ENCODE measurements around the gene SCYGR3. TPM values are rescaled to one million over a fixed set of nuclear protein-coding genes. Genes with fewer than 3 reads are reported as not detected.
A peak's percentile ranks its signal among the peaks of the same experiment; 100 is the strongest.

SCYGR3 gene
- total and polyA plus RNA-seq, 2 experiments from 2014 or later: not detected

DNA sequence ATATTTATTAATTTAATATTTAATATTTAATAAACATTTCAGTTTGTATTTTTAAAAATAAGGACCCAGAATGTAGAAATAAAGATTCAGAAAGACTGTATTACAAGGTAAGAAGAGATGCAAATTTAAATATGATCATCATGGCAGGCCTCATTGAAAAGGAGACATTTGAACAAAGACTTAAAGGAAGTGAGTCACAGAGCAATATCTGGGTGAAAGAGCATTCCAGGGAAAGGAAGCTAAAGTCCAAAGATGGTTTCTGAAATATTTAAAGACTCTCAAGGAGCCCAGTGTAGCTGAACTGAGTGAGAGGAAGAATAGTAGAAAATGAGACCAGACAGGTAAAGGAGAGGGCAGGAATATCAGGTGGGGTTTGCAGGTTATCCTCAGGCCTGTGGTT is 8.6 kb upstream of the SCYGR3 start:
- Histone ChIP-seq H3K27me3 (ENCODE audit: insufficient read depth) (no peaks in the 10 kb centered on the region), H3K9me2 (ENCODE audit: insufficient read depth) (no peaks in the 10 kb centered on the region), H3K4me1 (ENCODE audit: insufficient read depth) (no peaks in the 10 kb centered on the region), H4K20me1 (replicated peaks; ENCODE audit: insufficient read depth) (no peaks in the 10 kb centered on the region), H3K79me2 (replicated peaks; ENCODE audit: insufficient read depth) (no peaks in the 10 kb centered on the region), H3F3A (replicated peaks; ENCODE audit: low read depth) (no peaks in the 10 kb centered on the region), H2AFZ (no peak overlapping the region), H3K27ac (ENCODE audit: low read depth) (no peak overlapping the region), H3K36me3 (ENCODE audit: insufficient read depth) (no peaks in the 10 kb centered on the region), H3K4me2 (no peak overlapping the region), H3K4me3 (no peak overlapping the region)
- no peaks in the 10 kb centered on the region for H3K36me3 Mint-ChIP-seq (ENCODE audit: low read depth)
- peaks cover 4% of the 10 kb centered on the region for H3K4me1 Mint-ChIP-seq
- H3K27ac Mint-ChIP-seq: no peak overlapping the region
- no peaks in the 10 kb centered on the region for H3K9me3 Mint-ChIP-seq
- H3K4me3 Mint-ChIP-seq: no peak overlapping the region
- TF ChIP-seq, protein P1, sequence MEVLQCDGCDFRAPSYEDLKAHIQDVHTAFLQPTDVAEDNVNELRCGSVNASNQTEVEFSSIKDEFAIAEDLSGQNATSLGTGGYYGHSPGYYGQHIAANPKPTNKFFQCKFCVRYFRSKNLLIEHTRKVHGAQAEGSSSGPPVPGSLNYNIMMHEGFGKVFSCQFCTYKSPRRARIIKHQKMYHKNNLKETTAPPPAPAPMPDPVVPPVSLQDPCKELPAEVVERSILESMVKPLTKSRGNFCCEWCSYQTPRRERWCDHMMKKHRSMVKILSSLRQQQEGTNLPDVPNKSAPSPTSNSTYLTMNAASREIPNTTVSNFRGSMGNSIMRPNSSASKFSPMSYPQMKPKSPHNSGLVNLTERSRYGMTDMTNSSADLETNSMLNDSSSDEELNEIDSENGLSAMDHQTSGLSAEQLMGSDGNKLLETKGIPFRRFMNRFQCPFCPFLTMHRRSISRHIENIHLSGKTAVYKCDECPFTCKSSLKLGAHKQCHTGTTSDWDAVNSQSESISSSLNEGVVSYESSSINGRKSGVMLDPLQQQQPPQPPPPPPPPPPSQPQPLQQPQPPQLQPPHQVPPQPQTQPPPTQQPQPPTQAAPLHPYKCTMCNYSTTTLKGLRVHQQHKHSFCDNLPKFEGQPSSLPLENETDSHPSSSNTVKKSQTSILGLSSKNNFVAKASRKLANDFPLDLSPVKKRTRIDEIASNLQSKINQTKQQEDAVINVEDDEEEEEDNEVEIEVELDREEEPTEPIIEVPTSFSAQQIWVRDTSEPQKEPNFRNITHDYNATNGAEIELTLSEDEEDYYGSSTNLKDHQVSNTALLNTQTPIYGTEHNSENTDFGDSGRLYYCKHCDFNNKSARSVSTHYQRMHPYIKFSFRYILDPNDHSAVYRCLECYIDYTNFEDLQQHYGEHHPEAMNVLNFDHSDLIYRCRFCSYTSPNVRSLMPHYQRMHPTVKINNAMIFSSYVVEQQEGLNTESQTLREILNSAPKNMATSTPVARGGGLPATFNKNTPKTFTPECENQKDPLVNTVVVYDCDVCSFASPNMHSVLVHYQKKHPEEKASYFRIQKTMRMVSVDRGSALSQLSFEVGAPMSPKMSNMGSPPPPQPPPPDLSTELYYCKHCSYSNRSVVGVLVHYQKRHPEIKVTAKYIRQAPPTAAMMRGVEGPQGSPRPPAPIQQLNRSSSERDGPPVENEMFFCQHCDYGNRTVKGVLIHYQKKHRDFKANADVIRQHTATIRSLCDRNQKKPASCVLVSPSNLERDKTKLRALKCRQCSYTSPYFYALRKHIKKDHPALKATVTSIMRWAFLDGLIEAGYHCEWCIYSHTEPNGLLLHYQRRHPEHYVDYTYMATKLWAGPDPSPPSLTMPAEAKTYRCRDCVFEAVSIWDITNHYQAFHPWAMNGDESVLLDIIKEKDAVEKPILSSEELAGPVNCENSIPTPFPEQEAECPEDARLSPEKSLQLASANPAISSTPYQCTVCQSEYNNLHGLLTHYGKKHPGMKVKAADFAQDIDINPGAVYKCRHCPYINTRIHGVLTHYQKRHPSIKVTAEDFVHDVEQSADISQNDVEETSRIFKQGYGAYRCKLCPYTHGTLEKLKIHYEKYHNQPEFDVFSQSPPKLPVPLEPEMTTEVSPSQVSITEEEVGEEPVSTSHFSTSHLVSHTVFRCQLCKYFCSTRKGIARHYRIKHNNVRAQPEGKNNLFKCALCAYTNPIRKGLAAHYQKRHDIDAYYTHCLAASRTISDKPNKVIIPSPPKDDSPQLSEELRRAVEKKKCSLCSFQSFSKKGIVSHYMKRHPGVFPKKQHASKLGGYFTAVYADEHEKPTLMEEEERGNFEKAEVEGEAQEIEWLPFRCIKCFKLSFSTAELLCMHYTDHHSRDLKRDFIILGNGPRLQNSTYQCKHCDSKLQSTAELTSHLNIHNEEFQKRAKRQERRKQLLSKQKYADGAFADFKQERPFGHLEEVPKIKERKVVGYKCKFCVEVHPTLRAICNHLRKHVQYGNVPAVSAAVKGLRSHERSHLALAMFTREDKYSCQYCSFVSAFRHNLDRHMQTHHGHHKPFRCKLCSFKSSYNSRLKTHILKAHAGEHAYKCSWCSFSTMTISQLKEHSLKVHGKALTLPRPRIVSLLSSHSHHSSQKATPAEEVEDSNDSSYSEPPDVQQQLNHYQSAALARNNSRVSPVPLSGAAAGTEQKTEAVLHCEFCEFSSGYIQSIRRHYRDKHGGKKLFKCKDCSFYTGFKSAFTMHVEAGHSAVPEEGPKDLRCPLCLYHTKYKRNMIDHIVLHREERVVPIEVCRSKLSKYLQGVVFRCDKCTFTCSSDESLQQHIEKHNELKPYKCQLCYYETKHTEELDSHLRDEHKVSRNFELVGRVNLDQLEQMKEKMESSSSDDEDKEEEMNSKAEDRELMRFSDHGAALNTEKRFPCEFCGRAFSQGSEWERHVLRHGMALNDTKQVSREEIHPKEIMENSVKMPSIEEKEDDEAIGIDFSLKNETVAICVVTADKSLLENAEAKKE (CRISPR knock-in tag; IDR thresholded peaks at IDR 0.05): no peak
- TF ChIP-seq, protein P2, sequence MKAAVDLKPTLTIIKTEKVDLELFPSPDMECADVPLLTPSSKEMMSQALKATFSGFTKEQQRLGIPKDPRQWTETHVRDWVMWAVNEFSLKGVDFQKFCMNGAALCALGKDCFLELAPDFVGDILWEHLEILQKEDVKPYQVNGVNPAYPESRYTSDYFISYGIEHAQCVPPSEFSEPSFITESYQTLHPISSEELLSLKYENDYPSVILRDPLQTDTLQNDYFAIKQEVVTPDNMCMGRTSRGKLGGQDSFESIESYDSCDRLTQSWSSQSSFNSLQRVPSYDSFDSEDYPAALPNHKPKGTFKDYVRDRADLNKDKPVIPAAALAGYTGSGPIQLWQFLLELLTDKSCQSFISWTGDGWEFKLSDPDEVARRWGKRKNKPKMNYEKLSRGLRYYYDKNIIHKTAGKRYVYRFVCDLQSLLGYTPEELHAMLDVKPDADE (IDR thresholded peaks at IDR 0.05): no peak
- DNase-seq (ENCODE audit: low spot score): no peak
- no peak for ATAC-seq
- peaks cover 2% of the 10 kb centered on the region for H3K27me3 Mint-ChIP-seq (ENCODE audit: insufficient read depth, low read depth, poor library complexity)

DNA sequence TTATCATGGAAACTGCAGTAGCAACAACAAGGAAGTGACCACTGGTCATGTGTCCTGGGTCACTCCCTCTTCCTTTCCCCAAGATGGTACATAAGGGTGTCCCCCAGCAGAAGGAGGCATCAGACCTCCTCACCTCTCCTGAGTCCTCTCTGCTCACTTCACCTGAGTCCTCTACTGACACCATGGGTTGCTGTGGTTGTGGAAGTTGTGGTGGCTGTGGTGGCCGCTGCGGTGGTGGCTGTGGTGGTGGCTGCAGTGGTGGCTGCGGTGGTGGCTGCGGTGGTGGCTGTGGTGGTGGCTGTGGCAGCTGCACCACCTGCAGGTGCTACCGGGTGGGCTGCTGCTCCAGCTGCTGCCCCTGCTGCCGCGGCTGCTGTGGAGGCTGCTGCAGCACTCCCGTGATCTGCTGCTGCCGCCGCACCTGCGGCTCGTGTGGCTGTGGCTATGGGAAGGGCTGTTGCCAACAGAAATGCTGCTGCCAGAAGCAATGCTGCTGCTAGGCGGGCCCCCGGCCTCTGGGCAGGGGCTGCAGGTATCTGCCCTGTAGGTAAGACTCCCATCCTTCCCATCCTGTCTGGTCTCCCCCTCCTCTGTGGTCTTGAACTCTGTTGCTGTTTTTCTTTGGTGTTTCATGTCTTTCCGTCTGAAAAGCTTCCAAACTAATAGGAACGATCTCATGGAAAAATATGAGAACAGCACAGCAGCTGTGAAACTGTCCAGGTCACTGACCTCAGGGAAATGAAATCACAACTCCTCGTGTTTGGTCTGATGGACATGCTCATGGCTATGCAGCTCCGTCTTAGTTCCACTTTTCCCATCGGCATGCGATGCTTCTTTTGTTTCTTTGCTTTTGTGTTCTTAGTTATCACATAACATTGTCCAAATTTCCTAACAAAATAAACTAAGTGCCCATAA is 2.9 kb upstream of the SCYGR3 start, which contains the start of gene SCYGR4:
SCYGR4 (plus strand) TSS at position 183 of the 915 bp plus-strand sequence; CDS start at position 183, 0 bp downstream.
- Mint-ChIP-seq H3K9me3 (no peaks in the 10 kb centered on the region), H3K4me1 (peaks cover 19% of the 10 kb centered on the region), H3K27ac (no peak within 1 kb of the TSS), H3K4me3 (no peak within 1 kb of the TSS), H3K27me3 (ENCODE audit: insufficient read depth, low read depth, poor library complexity) (peaks cover 4% of the 10 kb centered on the region), H3K36me3 (ENCODE audit: low read depth) (no peaks in the 10 kb centered on the region)
- peak within 1 kb of the TSS; percentile 53; the same call in 1 of the 2 replicates for H2AFZ ChIP-seq
- no peaks in the 10 kb centered on the region for H3K36me3 ChIP-seq (ENCODE audit: insufficient read depth)
- H3K4me3 ChIP-seq: no peak within 1 kb of the TSS
- ATAC-seq (no peak), DNase-seq (ENCODE audit: low spot score) (no peak)
- peaks cover 7% of the 10 kb centered on the region; the same call in 1 of the 2 replicates for H3K4me1 ChIP-seq (ENCODE audit: insufficient read depth)
- no peak within 1 kb of the TSS for H3K27ac ChIP-seq (ENCODE audit: low read depth)
- H3K9me2 ChIP-seq (ENCODE audit: insufficient read depth): no peaks in the 10 kb centered on the region
- H4K20me1 ChIP-seq (replicated peaks; ENCODE audit: insufficient read depth): no peaks in the 10 kb centered on the region
- no peaks in the 10 kb centered on the region for H3F3A ChIP-seq (replicated peaks; ENCODE audit: low read depth)
- H3K79me2 ChIP-seq (replicated peaks; ENCODE audit: insufficient read depth): no peaks in the 10 kb centered on the region
- H3K27me3 ChIP-seq (ENCODE audit: insufficient read depth): no peaks in the 10 kb centered on the region
- peak within 1 kb of the TSS; percentile 52; the same call in 1 of the 2 replicates for H3K4me2 ChIP-seq
- TF ChIP-seq, protein P3, sequence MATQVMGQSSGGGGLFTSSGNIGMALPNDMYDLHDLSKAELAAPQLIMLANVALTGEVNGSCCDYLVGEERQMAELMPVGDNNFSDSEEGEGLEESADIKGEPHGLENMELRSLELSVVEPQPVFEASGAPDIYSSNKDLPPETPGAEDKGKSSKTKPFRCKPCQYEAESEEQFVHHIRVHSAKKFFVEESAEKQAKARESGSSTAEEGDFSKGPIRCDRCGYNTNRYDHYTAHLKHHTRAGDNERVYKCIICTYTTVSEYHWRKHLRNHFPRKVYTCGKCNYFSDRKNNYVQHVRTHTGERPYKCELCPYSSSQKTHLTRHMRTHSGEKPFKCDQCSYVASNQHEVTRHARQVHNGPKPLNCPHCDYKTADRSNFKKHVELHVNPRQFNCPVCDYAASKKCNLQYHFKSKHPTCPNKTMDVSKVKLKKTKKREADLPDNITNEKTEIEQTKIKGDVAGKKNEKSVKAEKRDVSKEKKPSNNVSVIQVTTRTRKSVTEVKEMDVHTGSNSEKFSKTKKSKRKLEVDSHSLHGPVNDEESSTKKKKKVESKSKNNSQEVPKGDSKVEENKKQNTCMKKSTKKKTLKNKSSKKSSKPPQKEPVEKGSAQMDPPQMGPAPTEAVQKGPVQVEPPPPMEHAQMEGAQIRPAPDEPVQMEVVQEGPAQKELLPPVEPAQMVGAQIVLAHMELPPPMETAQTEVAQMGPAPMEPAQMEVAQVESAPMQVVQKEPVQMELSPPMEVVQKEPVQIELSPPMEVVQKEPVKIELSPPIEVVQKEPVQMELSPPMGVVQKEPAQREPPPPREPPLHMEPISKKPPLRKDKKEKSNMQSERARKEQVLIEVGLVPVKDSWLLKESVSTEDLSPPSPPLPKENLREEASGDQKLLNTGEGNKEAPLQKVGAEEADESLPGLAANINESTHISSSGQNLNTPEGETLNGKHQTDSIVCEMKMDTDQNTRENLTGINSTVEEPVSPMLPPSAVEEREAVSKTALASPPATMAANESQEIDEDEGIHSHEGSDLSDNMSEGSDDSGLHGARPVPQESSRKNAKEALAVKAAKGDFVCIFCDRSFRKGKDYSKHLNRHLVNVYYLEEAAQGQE (IDR thresholded peaks at IDR 0.05; ENCODE audit: unreplicated experiment): no peak
- TF ChIP-seq JUNB (IDR thresholded peaks at IDR 0.05; ENCODE audit: unreplicated experiment) (no peak), ZNF331 (CRISPR knock-in tag; IDR thresholded peaks at IDR 0.05; ENCODE audit: low read depth) (no peak), NANOG (IDR thresholded peaks at IDR 0.05; ENCODE audit: borderline replicate concordance) (no peak), EZH2 (IDR thresholded peaks at IDR 0.05; ENCODE audit: low read depth, unreplicated experiment) (no peak), CREB1 (CRISPR knock-in tag; IDR thresholded peaks at IDR 0.05; ENCODE audit: low read depth) (no peak), EZH2phosphoT487 (IDR thresholded peaks at IDR 0.05; ENCODE audit: unreplicated experiment) (no peak)

Data from GM23338 (cell line).